Measurements from ENCODE around the gene XPO1. TPM values are rescaled to one million over a fixed set of nuclear protein-coding genes. Genes with fewer than 3 reads are reported as not detected.
"Not testable (repeated sequence)": the region's sequence is repeated elsewhere in the genome, so short reads cannot be mapped to it uniquely, and the experiment has no call there.

The XPO1 gene
- total RNA-seq, 1 experiment from 2014 or later, result 272 TPM

- TF ChIP-seq ARID4B (CRISPR knock-in tag; IDR thresholded peaks at IDR 0.05; ENCODE audit: borderline replicate concordance) (0 out of 2 replicates have a peak, but pooled peaks have one; percentile 65), FOXK1 (CRISPR knock-in tag; IDR thresholded peaks at IDR 0.05) (peak; percentile 74), USF1 (CRISPR knock-in tag; IDR thresholded peaks at IDR 0.05) (peak; percentile 15; the same call in 1 of the 2 replicates), GABPB1 (CRISPR knock-in tag; IDR thresholded peaks at IDR 0.05) (no peak; the same call in 1 of the 2 replicates), E2F5 (CRISPR knock-in tag; IDR thresholded peaks at IDR 0.05) (peak; percentile 96), MAX (CRISPR knock-in tag; IDR thresholded peaks at IDR 0.05) (peak; percentile 11; the same call in 1 of the 2 replicates), CREB1 (CRISPR knock-in tag; IDR thresholded peaks at IDR 0.05) (0 out of 2 replicates have a peak, but pooled peaks have one; percentile 42), FOXP4 (CRISPR knock-in tag; IDR thresholded peaks at IDR 0.05) (peak; percentile 57; the same call in 1 of the 2 replicates), MYBL2 (CRISPR knock-in tag; IDR thresholded peaks at IDR 0.05) (peak; percentile 83; the same call in 1 of the 2 replicates), RORB (CRISPR knock-in tag; IDR thresholded peaks at IDR 0.05) (no peak), ZNF263 (CRISPR knock-in tag; IDR thresholded peaks at IDR 0.05; ENCODE audit: low read depth) (no peak; the same call in 1 of the 2 replicates), ZNF317 (CRISPR knock-in tag; IDR thresholded peaks at IDR 0.05; ENCODE audit: borderline replicate concordance, low read depth) (no peak), CTCF (IDR thresholded peaks at IDR 0.05) (no peak), ZMAT4 (CRISPR knock-in tag; IDR thresholded peaks at IDR 0.05) (no peak), IRF1 (CRISPR knock-in tag; IDR thresholded peaks at IDR 0.05) (no peak), ZNF512 (CRISPR knock-in tag; IDR thresholded peaks at IDR 0.05; ENCODE audit: borderline replicate concordance) (no peak)
These were observed at the start of gene XPO1 (continued) for GRCh38 chr2:61538200-61538919.

- H3K9me3 Mint-ChIP-seq; H3K27me3 Mint-ChIP-seq (ENCODE audit: low read depth); POLR2A ChIA-PET; ATAC-seq; H3K4me3 Mint-ChIP-seq; DNase-seq (ENCODE audit: low spot score); H3K27ac Mint-ChIP-seq; H3K36me3 Mint-ChIP-seq: not testable (repeated sequence)
- CTCF ChIA-PET, result interaction anchor here (0.6 kb wide), 1 partner anchor 49 kb away, joined by 3 read pairs; no protein-coding TSS in a partner anchor
- peaks cover 19% of the 10 kb centered on the region for H3K4me1 Mint-ChIP-seq
These were observed 48.8 kb upstream of the XPO1 start for GRCh38 chr2:61586928-61587327.
